ENCODE measurements around the gene GRIK4. TPM values are rescaled to one million over a fixed set of nuclear protein-coding genes. Genes with fewer than 3 reads are reported as not detected.

GRIK4 gene
- total and polyA plus RNA-seq, 2 of the 4 experiments (the other 2 are of a cell fraction): 0.18 to 0.38 TPM

DNA sequence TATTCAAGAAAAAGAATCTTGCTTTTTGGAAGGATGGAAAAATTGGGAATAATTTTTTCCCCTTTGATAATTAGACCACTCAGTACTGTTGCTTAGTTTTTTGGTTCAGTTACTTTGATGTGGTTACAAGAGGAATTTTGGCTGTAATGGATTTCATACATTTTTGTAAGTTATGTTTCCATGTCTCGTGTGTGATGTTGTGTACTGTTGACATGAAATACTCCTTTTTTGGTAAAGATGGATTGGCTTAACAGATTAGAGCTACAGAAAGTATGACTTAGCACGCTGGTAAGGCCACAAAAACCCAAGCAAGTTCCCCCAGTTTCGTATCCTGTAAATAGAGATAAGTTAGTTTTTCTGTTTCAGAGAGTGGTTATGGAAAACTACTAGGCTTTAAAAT lies 524.2 kb downstream of the GRIK4 start:
- TF ChIP-seq CHD1 (IDR thresholded peaks at IDR 0.05; ENCODE audit: low read depth, low read length) (no peak), BHLHE40 (IDR thresholded peaks at IDR 0.05; ENCODE audit: low read depth, low read length) (peak; percentile 20; the same call in 1 of the 2 replicates)
- ATAC-seq (ENCODE audit: low read depth) (peak; percentile 49), DNase-seq (no peak)
- H2BK15ac ChIP-seq (ENCODE audit: low read depth, low read length): no peak overlapping the region
- no peak overlapping the region for H4K91ac ChIP-seq (ENCODE audit: insufficient read depth, low read depth, low read length)
- intact Hi-C loops (cut with micrococcal nuclease) (no loop called here), in situ Hi-C loops (cut with MboI; ENCODE audit: low sequenced_read_pairs) (no loop called here), dilution Hi-C loops (cut with HindIII; ENCODE audit: low sequenced_read_pairs, unreplicated experiment) (no loop called here)
- no peak overlapping the region for H3K18ac ChIP-seq (ENCODE audit: low read depth, low read length)
- no peak overlapping the region for H2BK5ac ChIP-seq (ENCODE audit: low read depth, low read length, poor library complexity, severe bottlenecking)
- H2AK5ac ChIP-seq (ENCODE audit: low read depth, low read length): no peak overlapping the region
- WGBS, 2 experiments (ENCODE audit: extremely low coverage in 2 of 2, insufficient read length in 1 of 2): no CpG with 5 or more reads among the region's 3 CpGs
- H3K9me3 ChIP-seq (ENCODE audit: control insufficient read depth, insufficient read depth, low read length): no peaks in the 10 kb centered on the region
- H3K9ac ChIP-seq (ENCODE audit: low read depth, low read length): no peak overlapping the region
- ChIA-PET CTCF (interaction anchor here (1.0 kb wide), 1 partner anchor 9 kb away, joined by 4 read pairs; no protein-coding TSS in a partner anchor), POLR2A (ENCODE audit: unreplicated experiment) (no interaction called here)
- no peak overlapping the region for H4K8ac ChIP-seq (ENCODE audit: low read depth in 2 of 2, low read length in 2 of 2)
- H2BK120ac ChIP-seq (ENCODE audit: low read depth, low read length): no peak overlapping the region
- H3K27ac ChIP-seq (ENCODE audit: insufficient read depth, low read length): no peak overlapping the region
- H3K79me1 ChIP-seq (ENCODE audit: low read depth in 1 of 2, low read length in 2 of 2): peaks cover 24 to 32% of the 10 kb centered on the region in 2 experiments
- H2BK20ac ChIP-seq (ENCODE audit: low read depth, low read length): no peak overlapping the region
- H3K56ac ChIP-seq (ENCODE audit: extremely low read depth, insufficient read depth, low read length): no peak overlapping the region
- H3K9me1 ChIP-seq (ENCODE audit: insufficient read depth, low read length): peaks cover 3% of the 10 kb centered on the region; the same call in 1 of the 2 replicates
- no peak overlapping the region for H3K23ac ChIP-seq (ENCODE audit: low read depth, low read length)
- no peak overlapping the region for H2AFZ ChIP-seq (replicated peaks; ENCODE audit: low read length, poor library complexity)
- H3K4me3 ChIP-seq (ENCODE audit: insufficient read depth, low read depth, low read length): no peak overlapping the region
- H4K20me1 ChIP-seq (ENCODE audit: insufficient read depth, low read length): peaks cover 8% of the 10 kb centered on the region; the same call in 1 of the 2 replicates
- H3K27me3 ChIP-seq (ENCODE audit: control insufficient read depth, insufficient read depth, low read length): no peaks in the 10 kb centered on the region
- H4K5ac ChIP-seq (ENCODE audit: low read depth, low read length): no peak overlapping the region
- H3K4me1 ChIP-seq (ENCODE audit: control insufficient read depth, insufficient read depth, low read length): 0 out of 2 replicates have a peak, but pooled peaks cover 1% of the 10 kb centered on the region
- no peak overlapping the region for H2AK9ac ChIP-seq (replicated peaks; ENCODE audit: low read depth, low read length, poor library complexity)
- BruUV-seq (replicated peaks): no TSS peak
- H3K4ac ChIP-seq (ENCODE audit: low read depth, low read length): no peak overlapping the region
- H3K14ac ChIP-seq (replicated peaks; ENCODE audit: low read depth, low read length): no peak overlapping the region
- H3K36me3 ChIP-seq (ENCODE audit: control insufficient read depth, insufficient read depth, low read length): no peaks in the 10 kb centered on the region
- no peak overlapping the region for H3K4me2 ChIP-seq (ENCODE audit: low read depth, low read length)
